NCI-H2196 (cell line): Measurements from ENCODE around the gene FARSB.
A peak's percentile ranks its signal among the peaks of the same experiment; 100 is the strongest.

Source experiments
- DNase-seq: peaks from one replicate; lab custom pipeline; 2025; ENCODE audit not compliant: unreplicated experiment; lab: John Stamatoyannopoulos, UW

Gene FARSB

DNA sequence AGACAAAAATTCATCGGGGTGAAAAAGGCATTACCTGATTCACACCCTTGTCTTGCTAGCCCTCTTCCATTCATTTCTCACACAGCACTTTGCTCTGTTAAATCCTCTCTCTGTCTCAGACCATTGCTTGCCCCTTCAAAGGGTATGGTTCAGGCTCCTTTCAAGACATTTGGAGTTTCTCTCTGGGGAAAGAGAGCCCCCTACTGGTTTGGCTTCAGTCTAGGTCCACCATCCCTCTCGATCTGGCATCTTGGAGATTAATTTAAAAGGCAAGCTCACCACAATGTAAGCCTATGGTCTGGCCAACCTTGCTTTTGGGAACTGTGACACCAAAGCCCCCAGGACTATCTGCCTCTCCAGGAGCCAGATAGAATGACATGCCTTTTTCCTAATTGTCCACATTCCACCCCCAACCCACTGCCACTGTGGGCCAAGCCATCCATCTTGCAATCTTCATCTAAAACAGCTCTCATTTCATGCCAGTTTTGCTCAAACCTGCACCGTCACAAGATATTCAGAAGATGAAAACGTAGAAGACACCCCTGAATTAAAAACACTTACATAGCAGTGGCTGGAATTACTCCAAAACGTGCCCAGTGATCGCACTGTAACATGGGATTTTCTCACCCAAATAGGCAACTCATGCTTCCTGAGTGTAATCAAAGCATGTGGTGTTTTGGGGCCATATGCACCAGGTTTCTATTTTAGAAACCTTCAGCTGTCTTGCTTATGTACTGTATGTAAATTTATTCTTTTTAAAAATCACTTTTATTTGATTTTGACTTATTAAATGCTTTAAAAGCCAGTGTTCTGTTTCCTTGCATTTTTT lies 93.9 kb downstream of the FARSB start:
- peak; percentile 63 for DNase-seq

DNA sequence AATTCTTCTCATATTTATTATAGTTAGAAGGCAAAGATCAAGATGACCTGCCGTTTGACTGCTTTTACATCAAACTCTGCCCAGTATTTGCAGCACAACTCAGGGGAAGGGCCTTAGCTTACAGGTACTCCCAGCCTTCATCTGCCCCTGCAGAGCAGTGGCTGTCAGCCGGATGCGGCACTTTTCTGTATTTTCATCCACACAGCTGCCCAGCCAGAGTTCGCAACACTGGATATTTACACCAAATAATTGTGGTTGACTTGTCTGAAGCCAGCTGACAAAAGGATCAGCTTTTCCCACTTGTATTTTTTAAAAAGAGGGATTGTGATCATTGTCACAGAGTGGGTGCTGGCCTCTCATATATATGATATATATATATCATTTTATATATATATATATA lies 94.7 kb downstream of the FARSB start:
- no peak for DNase-seq

DNA sequence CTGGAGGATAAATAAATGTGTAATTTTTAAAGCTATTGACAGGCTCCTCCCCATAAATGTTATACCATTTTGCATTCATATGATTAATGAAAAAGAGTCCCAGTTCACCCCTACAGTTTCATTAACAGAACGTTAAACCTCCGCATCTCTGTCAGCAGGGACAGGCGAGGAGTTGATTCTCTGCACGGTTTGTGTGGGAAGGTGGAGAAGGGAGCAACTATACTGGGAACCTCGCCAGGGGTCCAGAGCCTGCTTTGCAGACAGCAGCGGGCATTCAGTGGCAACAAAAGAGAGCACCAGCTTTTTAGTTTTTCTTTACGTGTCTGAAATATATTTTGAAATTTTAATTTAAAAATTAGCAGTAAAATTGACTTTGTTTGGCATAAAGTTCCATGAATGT lies 101.4 kb downstream of the FARSB start:
- DNase-seq, result no peak

DNA sequence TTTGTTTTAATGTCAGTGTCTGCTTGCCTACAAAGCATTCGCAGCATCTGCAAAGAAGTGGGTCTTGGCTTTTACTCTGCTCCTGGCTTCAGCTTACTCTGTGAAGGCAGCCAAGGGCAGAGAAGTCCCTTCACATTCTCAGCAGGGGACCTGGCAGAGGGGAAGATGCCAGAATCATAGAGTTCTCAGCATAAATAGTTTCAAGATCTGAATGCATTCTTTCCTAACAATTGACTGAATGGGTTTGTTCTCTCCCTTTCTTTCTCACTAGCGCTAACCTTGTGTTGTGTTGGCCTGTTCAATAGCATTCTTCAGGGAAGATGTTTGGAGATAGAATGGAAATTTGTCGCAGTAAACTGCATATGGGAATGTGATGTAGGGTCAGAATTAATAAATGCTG lies 106.9 kb downstream of the FARSB start:
- DNase-seq, result no peak

DNA sequence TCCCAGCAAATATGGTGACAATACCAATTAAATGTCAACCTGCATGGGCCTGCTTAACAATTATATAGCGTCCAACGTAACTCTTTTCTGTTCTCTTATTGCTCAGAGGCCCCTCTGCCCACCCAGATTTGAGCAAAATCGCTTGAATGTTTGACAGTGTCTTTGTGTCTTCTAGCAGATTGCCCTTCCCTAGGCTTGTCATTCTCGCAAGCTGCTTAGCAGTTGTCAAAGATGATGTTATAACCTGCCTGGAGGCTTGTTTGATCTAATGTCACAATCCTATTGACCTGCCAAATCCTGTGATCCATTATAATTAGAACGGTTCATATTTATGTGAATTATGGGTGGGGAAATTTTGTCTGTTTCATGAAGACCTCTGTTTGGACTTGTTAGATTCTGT lies 108.8 kb downstream of the FARSB start:
- DNase-seq, result no peak

DNA sequence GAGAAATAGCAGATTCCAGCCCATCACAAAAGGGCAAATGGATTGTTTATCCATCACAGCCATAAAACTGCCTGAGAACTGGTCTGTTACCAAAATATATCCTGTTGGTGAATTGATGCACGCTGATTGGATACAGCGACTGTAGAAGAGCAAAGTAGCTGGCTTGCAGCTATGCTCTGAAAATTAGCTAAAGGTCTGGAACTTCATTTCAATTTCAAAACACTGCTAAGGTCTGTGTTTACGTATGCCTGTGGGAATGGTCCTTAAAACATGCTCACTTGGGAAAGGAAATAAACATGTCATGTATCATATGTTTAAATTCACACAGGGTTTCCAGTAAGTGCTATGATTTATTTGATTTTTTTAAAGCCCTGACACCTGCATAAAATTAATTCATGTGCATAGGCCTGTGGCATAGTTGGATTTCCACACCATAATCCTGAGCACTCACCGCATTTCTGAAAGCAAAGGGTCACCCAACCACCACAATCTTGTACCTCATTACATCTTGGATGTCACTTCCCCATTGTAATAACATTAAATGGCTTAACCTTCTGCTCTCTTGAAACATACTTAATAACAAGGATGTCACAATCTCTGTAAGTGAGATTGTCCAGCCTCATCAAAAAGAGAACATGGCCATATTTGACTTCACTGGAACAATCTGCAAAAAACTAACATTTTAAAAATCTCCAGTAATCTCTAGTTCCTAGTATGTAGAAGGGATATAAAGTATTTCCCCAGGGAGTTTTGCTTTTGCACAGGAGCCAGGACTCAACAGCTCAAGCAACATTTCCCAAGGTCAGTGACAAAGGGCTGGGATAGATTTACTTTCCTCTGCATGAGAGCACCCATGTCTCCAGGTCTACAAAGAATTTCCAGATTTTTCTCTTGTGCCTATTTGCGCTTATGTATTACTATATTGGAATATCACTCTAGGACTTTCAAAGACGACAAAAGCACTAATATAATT lies 109.8 kb downstream of the FARSB start:
- DNase-seq, result no peak

DNA sequence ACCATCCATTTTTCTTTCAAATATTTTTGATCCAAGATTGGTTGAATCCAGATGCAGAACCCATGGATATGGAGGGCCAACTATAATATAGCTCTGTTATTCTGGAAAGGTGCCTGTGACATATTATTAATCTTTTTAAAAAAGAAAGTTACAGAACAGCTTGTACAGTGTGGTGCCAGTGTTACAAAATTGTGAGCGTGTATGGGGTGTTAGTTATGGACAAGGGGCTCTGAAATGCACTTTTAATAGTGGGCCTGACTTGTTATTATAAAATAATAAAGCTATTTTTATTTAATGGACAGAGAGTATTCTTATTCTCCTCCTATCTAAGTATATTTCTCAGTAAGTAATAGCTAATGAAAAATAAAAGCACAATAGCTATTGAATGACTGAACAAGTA lies 111.2 kb downstream of the FARSB start:
- no peak for DNase-seq

DNA sequence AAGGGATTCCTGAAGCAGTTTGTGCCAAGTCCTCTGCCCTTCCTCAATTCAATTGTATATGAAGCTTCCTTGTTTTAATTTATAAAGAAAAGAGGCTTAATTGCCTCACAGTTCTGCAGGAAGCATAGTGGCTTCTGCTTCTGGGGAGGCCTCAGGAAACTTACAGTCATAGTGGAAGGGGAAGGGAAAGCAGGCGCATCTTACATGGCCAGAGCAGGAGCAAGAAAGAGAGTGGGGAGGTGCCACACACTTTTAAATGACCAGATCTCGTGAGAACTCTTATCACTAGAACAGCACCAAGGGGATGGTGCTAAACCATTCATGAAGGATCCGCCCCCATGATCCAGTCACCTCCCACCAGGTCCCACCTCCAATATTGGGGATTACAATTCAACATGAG lies 117.4 kb downstream of the FARSB start:
- no peak for DNase-seq

DNA sequence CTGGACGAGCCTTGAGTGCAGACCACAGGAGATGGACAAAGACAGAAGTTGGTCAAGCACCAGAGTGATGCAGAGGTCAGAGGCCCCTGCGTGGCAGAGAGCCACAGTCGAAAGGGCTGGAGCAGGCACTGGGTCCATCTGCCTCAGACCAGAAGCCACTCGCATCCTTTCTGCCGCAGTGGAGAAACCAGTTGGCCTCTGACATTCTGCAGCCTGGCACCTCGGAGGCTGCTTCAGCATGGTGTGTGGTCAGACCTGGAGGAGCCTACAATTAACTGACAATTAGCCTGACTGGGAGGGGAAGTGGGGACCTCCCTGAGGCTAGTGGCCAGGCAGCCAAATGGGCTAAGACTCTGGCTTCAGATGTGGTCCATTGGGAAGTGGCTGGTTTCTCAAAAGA lies 120.4 kb downstream of the FARSB start:
- DNase-seq, result no peak

DNA sequence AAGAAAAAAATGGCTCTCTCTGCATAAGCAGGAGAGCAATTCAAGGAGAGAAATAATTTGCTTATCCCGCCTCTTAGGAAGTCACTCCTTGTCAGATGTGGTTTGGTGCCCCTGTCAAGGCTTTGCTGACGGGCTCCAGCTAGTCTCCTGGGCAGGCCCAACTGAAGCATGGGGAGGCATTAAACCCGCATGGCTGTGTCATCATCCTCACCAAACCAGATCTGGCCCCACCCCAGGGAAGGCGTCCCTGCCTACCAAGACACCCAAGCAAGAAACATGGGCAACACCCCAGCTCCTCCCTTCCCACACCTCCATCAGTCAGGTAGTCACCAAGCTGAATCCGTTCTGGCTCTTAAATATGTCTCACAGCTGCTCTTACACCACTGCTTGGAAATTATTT lies 123.6 kb downstream of the FARSB start:
- DNase-seq, result no peak

DNA sequence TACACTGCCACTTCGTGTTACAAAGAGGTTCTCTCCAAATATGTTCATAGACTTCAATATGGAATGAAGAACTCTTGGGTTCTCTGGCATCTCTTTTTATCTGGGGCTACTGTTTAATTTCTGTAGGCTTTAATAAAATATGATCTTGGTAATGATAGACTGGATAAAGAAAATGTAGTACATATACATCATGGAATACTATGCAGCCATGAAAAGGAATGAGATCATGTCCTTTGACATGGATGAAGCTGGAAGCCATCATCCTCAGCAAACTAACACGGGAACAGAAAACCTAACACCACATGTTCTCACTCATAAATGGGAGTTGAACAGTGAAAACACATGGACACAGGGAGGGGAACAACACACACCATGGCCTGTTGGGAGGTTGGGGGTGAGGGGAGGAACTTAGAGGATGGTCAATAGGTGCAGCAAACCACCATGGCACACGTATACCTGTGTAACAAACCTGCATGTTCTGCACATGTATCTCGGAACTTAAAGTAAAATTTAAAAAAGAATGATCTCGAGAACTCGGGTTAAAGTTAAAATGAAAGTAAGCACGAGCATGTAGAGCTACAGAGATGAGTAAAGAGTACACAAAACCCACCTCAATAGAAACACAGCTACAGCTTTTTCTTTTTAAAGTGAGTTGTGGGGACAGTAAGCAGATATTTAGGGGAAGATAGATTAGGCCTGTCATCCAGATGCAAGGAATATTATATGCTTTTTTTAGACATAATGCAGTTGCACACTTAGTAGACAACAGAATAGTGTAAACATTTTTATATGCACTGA lies 129.2 kb downstream of the FARSB start:
- DNase-seq, result no peak

DNA sequence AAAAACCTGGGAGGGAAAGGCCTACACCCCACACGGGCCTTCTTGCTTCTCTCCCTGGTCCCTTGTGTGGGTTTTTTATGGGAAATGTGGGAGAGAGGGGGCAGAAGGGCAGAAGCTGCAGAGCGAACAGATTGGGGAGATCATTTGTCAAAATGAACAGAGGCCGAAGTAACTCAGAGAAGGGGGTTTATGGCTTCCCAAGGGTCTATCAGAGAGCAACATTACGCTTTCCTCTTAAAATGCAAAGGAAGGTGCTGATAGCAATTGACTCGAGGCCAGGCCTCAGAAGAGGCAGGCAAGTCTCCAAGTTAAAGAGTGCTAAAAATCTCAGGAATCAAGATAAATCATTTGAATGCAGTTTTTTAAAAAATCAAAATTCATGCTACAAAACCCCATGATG lies 130.1 kb downstream of the FARSB start:
- no peak for DNase-seq

DNA sequence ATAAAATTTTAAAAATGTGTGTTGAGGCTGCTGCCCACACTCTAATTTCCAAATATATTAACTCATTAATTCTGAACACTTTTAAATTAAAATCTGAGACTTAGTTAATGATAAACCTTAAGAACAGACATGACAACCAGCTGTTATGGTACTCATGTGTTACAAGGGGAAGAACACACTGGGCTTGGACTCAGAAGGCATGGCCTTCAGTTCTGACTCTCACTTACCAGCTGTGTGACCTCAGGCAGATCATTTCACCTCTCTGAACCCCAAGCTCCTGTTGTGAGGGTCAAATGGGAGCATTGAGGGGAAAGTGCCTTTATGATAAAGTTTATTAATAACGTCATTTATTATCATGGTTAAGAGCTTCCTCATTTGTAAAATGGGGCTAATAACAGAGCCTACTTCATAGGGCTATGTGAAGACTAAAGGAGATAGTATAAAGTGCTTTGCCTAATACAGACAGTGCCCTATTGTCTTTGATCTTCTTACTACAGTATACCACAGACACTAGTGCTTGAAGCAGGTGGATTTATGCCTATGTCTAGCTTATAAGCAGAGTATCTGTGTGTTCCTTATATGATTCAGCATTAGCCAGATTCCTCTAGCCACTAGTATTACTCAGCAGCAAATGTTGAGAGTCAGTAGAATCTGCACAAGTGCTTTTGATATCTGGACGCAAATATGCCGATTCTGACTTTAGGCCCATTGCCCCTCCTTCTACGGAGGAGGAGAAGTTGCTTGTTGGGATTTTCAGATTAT lies 131.9 kb downstream of the FARSB start:
- DNase-seq, result no peak

DNA sequence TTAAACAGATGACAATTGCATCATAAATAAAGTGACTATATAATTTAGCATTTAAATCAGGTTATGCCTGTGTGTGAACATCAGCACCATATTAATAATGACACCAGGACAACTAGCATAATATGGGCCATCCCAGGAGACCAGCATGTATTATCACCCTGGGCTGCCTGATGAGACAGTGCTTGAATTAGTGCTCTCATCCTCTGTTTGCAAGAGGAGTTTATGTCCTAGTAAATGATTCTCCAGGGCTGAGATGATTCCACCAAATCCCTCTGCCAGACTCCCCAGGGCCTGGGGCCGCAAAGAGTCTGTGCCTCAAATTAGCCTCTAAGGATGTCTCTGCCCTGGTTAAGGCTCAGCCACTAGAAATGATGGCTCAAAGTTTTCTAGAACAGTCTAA lies 133.8 kb downstream of the FARSB start:
- DNase-seq, result no peak

DNA sequence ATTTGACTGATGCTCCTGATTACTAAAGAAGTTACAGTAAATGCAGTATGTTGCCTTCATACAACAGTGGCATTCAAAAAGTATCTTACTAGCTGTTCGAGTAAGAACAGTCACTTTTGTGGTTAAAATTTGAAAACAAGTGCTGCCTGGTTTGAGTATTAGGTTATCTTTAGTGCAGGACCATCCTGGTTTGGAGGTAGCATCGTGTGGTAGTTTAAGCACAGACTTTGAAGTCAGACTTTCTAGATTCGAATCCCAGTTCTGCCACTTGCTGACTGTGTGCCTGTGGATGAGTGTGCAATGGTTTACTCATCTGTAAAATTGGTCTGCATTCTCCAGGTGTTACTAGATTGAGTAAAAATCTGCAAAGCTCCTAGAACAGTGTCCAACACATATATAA lies 134.8 kb downstream of the FARSB start:
- no peak for DNase-seq
